T1000 (cell line): Measurements from ENCODE around the gene TTC24.
"Not testable (repeated sequence)": the region's sequence is repeated elsewhere in the genome, so short reads cannot be mapped to it uniquely, and the experiment has no call there.

Experiments used
- DNase-seq: peaks from one replicate; lab custom pipeline; 2025; ENCODE audit warnings: mixed read lengths; lab: John Stamatoyannopoulos, UW

The TTC24 gene

DNA sequence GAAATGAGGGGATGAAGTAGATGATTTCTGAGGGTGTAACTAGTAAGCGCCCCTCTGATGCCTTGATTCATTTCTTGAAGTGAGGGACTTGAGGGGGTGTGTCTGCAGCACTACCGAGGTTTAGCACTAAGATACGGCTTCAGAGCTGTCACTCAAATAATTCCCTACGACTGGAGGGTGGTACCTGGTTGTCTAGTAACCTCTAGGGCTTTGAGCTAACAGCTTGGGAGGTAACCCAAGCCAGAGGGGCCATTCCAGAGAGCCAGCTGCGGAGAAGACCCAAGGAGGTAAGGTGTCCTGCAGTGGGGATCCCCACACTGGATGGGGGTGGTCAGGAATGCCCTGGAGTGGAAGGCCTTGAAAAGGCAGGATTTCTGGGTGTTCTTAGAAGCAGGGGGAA lies at the start of gene TTC24:
TSS of gene TTC24 (plus strand) at position 252 of the 400 bp plus-strand sequence. CDS start 1,642 bp downstream, outside the sequence.
- DNase-seq, result no peak

DNA sequence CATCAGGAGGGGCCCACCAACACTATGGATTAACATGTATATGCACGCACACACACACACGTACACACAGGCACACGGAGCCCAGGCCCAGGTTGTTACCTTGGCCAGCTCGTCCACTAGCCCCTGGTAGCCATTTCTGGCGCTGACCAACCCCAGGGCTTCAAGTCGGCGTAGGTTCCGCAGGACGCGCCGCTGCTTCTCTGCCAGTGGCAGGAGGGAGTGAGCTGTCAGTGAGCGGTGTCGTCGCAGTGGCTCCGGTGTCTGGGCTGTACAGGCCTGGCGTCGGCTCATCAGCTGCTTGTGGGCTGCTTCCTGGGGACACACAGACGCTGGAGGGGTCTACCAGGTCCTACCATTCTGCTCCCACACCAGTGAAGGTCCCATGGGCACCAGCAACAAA lies 49.5 kb upstream of the TTC24 start:
- DNase-seq, result no peak

DNA sequence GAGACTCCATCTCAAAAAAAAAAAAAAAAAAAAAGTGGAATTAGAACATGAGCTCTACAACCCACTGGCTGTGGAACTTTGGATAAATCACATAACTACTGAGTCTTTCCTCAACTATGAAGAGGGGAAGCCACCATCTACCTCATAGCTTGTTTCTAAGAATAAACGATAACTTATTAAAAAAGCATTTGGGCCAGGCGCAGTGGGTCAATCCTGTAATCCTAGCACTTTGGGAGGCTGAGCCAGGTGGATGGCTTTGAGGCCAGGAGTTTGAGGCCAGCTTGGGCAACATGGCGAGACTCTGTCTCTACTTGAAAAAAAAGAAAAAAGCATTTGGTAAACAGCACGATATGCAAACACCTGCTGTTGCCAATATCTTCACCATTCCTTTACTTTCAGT lies 47.1 kb upstream of the TTC24 start:
- no peak for DNase-seq

DNA sequence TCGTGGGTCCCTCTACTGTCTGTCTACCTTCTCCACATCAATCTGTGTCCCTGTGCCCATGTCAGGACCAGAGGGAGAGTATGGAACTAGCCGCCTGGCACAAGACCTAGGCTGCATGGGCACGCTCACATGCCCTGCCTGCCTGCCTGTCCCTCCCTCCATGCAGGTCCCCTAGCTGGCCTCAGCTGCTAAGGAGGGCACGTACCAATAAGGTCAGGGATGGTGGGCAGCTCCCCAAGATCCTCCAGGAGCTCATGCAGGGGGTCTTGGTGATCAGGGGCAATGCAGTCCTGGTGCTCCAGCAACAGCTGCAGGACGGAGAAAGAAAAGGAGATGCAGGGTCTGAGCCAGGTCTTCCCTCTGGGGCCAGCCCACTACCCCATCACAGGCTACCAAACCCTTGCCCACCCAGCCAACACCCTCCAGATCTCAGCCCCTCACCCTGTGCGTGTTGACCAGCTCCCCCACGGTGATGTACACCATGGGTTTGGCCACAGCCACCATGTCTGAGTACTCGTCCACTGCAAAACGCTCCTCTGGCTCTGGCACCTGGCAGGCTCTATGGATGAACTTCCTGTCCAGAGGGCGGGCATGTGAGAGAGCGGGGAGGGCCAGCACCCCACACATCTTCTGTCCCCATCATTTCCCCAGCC lies 45.8 kb upstream of the TTC24 start:
- no peak for DNase-seq

DNA sequence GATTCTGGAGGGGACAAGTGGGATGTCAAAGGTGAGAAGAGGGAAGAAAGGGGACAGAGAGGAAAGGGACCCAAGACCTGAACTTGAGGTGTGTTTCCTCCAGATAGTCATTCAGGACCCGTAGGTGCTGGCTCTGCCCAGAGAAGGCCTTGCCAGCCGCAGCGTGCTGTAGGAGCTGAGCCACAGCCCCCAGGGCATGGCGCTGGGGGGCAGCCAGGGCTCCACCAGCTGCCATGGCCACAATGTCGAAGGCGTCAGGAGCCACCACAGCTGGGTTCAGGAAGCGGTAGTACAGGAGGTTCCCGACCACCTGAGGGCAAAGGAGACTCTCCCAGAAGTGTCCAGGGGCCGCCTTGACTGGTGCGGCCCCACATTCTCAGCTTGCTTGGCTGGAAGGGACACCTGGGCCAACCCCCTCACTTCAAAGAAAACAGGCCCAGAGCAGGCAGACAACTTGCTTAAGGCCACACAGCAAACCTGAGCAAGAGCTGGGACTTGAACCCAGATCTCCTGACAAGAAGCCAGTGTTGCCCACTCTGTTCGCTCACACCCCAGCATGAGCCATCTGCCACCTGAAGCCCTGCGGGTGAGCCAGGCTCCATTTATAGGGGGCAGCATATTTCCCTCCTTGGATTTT lies 45.0 kb upstream of the TTC24 start:
- no peak for DNase-seq

DNA sequence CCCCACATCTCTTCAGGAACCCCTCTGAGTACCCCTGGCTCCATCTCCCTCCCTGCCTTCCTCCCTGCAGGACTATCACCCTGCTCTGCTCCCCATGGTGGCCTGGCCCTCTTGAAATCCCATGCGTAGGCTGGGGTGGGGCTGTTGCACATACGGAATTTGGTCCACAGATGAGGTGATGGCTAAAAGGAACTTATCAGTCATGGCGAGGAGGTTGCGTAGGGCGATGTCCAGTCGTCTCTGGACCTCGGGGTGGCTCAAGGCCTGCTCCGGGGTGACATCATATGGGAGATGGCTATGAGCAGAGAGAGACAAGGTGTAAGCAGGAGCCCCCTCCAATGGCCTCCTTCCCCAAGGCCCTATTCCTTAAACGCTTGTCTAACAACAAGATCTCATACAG lies 42.5 kb upstream of the TTC24 start:
- DNase-seq, result no peak

DNA sequence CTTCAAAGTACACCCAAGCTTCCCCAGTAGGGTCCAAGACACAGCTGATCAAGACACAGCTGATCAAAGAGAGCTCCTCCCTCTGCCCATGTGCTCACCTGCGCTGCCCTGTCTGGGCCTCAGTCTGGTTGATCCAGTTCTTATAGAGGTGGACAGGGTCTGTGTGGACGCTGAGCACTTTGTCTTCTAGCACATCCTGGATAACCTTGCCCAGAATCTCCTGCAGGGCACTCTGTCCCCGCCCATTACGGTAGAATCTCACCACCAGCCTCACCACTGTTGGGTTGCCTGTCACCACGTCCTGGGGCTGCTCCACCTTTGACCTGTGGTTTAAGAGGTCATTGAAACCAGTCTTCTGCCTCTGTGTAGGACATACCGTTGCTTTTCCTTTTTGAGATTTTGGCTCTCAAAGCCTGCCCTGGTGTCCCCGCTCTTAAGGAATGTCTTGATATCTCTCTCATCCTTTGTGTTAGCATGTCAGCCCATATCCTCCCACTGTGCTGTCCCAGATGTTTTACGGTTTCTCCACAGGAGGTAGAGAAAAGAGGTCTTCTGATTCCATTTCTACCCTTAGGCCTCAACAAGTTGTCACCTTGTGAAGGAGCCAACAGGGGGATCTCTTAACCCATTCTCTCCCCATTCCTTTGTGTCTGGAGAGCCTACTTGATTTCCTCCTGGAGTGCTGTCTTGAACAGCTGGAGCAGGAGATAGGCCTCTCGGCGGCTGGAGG lies 40.6 kb upstream of the TTC24 start:
- no peak for DNase-seq

DNA sequence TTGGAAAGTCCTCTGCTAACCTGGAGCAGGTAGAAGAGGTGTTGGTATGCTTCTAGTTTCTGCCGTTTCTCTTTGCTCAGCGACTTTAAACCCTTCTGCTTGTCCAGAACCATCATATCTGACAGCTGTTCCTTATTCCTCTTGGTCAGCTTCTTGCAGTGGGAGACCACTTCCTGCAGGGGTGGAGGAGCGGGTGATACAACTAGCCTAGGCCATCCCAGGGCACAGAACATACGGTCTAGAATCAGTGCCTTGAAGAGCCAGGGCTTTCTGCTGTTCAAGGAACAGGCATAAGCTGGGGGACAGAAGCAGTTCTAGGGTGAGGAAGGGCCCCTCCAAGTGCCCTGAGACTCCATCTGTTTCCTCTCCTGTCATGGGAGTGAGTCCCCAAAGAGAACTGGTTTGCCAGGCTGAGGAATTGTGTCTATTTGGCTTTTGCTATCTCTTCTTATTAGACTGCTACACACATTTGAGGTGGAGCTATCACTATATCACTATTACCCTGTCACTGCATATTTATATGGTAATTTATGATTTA lies 39.6 kb upstream of the TTC24 start:
- DNase-seq, result no peak

DNA sequence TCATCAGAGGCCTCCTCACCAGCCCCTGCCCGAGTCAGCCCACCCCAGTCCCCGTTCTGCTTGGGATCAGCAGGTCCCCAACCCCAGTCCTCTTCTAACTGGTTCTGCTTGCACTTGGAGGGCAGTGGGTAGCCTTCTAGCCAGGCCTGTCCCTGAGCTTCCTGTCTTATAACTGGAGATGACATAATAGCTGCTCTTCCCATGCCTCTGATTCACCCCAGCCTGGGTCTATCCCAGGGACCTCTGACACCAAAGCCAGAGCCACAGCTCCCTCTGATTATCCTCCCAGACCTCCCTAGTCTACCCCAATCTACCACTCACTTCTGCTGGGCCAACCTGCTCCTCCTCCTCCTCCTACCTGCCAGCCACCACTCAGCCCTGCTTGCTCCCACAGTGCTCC lies 38.6 kb upstream of the TTC24 start:
- DNase-seq, result no peak

DNA sequence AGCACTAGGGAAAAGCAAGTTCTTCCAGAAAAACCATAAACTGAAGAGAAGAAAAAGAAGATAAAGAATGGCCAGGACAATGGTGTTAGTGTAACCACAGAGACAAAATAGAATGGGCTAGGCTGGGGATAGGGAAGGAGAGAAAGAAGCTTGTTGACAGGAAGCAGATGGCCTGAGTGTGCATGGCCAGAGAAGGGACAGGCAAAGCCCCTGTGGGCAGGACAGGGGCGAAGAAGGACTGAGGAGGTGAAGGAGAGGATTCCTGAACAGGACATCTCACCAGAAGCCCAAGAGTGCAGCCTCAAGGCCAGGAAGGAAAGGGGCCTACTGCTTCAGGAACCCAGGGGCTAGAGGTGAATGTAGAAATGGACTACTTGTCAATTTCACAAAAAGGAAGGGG lies 36.5 kb upstream of the TTC24 start:
- DNase-seq, result no peak

DNA sequence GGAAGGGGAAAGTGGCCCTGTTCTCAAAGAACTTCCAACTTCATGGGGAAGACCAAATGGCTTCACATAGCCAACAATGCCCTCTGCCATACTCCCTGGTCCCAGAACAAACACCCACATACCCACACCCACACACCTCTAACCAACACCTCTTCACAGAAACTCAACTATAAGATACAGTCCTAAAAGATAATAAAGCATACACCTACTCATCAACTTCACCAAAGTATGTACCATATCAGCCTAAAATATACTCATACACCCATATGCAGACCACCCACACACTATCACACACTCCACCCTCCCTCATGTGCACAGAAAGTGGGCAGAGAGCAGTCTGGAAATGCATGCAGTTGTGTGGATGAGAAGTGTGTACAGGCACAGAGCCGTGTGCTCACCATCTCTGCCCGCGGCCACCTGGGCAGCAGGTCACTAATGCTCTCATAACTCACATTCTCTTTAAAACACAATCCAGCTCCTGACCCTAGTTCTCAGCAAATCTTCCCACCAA lies 34.9 kb upstream of the TTC24 start:
- no peak for DNase-seq

DNA sequence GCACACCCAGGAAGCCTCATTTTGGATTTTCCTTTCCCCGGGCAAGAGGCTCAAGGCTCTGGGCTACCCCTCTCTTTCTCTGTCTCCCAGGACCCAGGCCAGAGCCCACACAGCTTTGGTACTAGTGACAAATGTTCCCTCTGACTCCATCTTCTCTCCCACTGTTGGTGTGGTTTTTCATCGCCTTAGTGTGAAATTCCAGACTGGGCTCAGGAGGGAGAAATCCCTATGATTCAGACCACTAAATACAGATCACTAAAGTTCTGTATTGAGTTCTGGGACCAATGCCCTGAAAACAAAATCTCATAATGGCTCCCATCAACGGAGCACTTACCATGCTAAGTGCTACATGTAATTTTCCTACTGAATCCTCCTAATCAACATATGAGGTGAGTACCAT lies 33.3 kb upstream of the TTC24 start:
- DNase-seq, result no peak

DNA sequence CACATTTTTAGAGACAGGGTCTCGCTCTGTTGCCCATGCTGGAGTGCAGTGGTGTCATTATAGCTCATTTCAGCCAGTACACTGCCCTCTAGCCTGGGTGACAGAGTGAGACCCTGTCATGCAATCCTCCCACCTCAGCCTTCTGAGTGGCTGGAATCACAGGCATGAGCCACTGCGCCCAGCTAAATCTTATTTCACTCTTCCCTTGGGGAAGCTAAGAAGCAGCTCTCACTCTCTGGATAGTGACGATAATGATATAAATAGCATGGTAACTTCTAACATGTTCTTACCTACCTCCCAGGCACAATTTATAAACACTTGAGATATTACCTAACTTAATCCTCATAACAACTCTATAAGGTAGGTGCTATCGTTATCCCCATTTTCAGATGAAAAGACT lies 32.1 kb upstream of the TTC24 start:
- DNase-seq, result no peak

DNA sequence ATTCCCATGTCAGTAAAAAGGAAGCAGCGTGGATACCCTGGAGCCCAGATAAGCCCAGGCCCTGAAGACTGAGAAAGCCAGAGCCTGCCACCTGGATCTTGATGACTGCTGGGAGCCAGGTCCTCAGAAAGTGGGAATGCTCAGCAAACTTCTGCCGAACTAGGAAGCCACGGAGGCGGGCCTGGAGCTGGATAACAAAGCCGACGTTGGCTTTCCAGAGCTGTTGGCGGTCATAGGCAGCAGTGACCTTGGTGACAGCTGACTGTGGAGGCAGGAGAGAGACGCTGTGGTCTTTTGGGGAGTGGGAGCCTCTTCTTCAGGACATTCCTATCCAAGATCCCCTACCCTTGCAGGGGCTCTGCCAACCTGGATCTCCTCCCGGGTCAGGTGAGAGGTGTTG lies 31.5 kb upstream of the TTC24 start:
- DNase-seq, result no peak

DNA sequence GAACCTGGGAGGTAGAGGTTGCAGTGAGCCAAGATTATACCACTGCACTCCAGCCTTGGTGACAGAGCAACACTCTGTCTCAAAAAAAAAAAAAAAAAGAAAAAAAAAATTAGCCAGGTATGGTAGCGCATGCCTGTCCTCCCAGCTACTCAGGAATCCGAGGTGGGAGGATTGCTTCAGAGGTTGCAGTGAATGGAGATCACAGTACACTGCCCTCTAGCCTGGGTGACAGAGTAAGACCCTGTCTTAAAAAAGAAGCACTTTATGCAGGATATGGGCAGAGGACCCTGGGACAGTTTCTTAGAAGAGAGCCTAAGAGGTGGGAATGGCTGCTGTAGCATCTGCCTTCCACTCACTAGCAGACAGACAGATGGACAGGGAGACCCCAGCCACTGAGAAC lies 30.1 kb upstream of the TTC24 start:
- no peak for DNase-seq

DNA sequence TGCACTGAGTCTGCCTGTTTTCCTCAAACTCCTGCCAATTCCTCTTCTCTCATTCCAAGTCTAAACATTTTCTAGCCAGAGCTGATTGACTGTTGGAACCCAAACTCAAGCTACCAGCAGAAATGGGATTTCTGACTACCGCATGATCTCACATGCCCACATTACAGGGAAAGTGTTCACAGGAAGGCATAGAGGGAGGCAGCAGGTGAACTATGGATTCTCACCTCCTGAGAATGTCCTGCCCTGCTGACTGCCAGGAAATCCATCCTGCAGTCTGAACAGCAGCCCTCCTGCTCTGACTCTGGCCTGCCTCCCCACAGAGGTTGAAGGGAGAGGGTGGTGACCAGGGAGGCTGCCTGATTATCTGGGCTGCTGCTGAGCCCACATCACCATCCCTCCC lies 29.7 kb upstream of the TTC24 start:
- DNase-seq, result no peak

DNA sequence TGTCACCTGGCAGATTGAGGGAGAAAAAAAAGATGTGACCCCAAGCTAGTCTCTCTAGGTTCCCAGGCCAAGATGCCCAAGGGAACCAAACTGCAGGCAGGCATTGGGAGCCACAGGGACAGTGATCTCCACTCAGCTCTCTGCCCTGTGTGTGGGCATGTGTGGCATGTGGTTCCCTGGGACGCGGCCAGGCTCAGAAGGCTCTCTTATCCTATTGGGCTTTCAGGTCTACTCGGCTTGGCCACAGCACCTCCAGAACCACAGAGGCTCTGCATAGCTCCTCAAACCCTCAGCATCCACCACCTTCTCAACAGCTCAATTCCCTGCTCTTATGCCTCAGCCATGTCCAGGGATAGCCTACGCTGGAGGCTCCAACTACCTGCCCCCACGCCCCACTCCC lies 29.2 kb upstream of the TTC24 start:
- DNase-seq, result no peak

DNA sequence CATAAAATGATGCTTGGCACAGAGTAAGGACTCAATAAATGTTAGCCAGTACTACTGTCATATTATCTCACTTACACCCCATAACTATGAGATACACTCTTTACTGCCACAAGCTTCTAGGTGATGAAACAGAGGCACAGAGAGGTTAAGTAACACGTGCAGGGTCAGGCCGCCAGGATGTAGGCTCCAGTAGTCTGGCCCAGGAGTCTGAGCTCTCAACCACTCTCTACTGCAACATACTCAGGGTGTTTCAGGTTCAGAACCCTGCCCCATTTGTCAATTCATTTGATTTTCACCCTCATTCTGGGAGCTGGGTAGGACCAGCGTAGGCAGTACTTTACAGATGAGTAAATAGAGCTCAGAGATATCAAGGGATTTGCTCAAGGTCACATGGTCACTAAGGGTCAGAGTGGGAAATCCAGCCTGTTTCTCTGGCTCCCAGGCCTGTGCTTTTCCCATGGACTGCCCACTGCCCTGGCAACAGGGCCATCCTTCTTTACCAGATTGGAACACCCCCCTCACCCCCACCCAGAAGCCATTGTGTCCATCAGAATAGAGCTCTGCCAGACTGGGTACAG lies 28.4 kb upstream of the TTC24 start:
- no peak for DNase-seq

DNA sequence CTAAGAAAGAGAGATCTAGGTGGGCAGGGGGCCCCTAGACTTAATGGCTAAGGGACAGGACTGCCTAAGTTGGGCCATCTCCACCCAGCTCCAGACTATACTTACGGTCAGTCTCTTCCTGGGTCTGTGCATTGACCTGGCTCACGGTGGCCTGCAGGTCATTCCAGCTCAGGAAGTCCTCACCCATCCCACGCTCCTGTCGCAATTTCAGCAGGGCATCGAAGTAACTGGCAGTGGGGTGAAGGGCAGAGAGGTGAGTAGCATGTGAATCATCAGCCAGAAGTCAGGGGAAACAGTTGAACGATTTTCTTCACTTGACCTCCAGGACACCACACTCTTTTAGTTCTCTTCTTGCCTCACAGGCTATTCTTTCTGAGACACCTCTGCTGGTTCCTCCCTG lies 27.7 kb upstream of the TTC24 start:
- no peak for DNase-seq

DNA sequence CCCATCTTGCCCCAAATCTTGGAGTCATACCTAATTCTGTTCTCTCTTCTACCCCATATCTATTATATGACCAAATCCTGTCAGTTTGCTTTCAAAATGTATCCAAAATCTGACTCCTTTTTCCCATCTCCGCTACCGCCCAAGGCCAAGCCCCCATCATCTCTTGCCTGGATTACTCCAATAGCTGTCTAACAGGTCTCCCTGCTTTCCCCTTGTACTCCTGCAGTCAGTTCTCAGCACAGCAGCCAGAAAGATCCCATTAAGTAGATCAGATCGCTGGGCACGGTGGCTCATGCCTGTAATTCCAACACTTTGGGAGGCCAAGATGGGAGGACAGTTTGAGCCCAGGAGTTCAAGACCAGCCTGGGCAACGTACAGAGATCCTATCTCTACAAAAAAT lies 27.0 kb upstream of the TTC24 start:
- no peak for DNase-seq

DNA sequence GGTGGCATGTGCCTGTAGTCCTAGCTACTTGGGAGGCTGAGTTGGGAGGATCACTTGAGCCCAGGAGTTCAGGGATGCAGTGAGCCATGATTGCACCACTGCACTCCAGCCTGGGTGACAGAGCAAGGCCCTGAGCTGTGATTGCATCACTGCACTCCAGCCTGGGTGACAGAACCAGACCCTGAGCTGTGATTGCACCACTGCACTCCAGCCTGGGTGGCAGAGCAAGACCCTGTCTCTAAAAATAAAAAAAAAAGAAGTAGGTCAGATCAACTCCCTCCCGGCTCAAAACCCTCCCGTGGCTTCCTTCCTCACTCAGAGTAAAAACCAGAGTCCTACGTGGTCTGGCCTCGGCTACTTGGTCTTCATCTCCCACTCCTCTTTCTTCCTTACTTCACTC lies 26.6 kb upstream of the TTC24 start:
- not testable (repeated sequence) for DNase-seq

DNA sequence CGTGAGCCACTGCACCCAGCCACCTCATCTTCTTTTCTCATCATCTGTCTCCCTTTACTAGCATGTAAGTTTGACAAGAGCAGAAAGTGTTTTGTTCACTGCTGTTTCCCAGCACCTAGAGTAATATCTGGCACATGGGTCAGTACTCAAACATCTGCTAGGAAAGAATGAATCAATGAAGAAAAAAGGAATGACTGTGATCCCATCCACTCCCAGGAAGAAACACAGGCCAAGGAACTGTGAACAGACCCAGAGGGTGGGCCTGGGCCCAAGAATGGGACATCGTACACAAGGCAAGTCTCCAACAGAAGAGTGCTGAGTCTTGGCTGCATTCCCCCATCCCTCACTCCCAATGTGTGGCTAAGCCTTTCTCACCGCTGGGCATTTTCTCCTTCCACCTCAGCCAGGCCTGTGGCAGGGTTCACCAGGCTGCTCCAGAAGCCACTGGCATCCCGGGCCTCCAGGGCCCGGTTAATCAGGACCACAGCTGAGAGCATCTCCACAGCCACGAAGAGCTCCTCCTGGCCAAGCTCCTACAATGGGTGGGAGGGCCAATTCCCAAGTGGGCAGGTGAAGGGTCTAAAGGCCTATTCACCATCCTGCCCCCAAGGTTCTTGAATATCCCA lies 25.6 kb upstream of the TTC24 start:
- no peak for DNase-seq
